Measurements from ENCODE around the gene PRDX5.

- no peak for TF ChIP-seq CTCF (IDR thresholded peaks at IDR 0.05)
- no peak for TF ChIP-seq POLR2A (IDR thresholded peaks at IDR 0.05)
These were observed 10.9 kb upstream of the PRDX5 start for GRCh38 chr11:64306876-64307622.

All from testis (tissue), 2 donors.